ENCODE results near the gene TMEM82. TPM values are rescaled to one million over a fixed set of nuclear protein-coding genes. Genes with fewer than 3 reads are reported as not detected.

TMEM82 gene
- total and polyA plus RNA-seq, 12 donors = 0.14 TPM; not detected in 11

DNA sequence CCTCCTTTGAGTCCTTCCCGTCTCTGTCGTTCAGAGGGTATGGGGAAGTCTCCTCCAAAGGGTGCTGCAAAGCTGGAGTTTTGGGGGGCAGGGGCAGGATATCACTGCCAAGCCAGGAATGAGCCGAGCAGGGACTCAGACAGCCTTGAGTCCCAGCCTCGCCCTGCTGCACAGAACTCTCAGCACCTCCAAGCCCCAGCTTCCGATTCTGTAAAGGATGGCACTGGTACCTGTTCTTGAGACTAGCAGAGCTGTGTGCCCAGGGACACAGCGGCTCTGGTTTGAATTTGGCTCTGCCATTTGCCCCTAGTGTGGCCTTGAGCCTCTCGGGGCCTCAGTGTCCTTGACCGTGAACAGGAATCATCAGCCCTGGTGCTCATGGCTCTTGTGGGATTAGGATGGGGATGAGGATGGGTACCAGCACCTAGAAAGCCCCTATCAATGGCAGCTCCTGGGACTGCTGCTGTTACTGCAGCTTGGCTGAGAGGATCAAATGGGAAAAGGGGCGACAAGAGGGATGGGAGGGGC, 14.8 kb downstream of the TMEM82 start:
- H3K27me3 ChIP-seq = peaks cover 7% of the 10 kb centered on the region
- no peaks in the 10 kb centered on the region for H3K36me3 ChIP-seq (replicated peaks in 1 of 2)
- H3K4me3 ChIP-seq = no peak overlapping the region
- no peak for TF ChIP-seq POLR2A (IDR thresholded peaks at IDR 0.05)
- TF ChIP-seq, protein P1, sequence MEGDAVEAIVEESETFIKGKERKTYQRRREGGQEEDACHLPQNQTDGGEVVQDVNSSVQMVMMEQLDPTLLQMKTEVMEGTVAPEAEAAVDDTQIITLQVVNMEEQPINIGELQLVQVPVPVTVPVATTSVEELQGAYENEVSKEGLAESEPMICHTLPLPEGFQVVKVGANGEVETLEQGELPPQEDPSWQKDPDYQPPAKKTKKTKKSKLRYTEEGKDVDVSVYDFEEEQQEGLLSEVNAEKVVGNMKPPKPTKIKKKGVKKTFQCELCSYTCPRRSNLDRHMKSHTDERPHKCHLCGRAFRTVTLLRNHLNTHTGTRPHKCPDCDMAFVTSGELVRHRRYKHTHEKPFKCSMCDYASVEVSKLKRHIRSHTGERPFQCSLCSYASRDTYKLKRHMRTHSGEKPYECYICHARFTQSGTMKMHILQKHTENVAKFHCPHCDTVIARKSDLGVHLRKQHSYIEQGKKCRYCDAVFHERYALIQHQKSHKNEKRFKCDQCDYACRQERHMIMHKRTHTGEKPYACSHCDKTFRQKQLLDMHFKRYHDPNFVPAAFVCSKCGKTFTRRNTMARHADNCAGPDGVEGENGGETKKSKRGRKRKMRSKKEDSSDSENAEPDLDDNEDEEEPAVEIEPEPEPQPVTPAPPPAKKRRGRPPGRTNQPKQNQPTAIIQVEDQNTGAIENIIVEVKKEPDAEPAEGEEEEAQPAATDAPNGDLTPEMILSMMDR (IDR thresholded peaks at IDR 0.05) = no peak
- peaks cover 6 to 35% of the 10 kb centered on the region in 2 donors for H3K4me1 ChIP-seq (replicated peaks in 1 of 2)
- WGBS, 4 donors = 38 to 47% (median 43%) methylated on average over 5 to 9 of the region's 9 CpGs
- intact Hi-C loops (cut with DNase I) = no loop called here
- peak overlapping the region in 2 of 5 donors; percentile 82 to 93 for H3K27ac ChIP-seq
- no peak for DNase-seq
- H3K9me3 ChIP-seq (replicated peaks in 1 of 3) = no peaks in the 10 kb centered on the region

DNA sequence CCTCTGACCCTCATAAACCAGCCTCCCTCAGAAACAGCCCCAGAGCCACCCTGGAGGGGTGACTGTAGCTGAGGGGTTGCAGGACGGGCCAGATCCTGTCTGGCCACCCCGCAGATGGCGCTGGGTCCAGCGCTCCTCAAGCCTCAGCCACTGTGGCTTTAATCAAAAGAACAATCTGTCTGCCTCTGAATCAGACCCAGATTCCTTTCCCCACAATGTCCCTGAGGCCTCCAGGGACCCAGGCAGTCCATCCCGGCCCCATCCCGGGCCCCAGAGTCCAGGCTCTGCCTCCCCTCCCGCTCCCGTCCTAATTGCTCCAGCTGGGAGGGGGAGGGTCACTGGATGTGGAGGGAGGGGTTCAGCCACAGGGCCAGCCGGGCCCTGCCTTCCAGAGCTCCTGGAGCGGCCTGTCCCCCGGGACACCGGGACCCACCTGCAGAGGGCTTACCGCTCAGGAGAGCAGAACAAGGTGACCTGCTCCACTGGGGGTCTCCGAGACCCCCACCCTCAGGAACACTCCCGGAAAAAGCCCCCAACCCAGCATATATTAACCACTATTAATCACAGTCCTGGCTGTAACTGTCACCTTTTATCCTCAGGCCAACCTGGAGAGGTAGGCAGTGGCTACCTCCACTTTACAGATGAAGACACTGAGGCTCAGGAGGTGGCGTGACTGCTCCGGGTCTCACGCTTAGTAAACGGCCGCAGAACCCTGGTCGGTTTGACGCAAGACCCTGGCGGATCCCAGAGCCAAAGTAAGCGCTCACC, 15.5 kb downstream of the TMEM82 start:
- H3K4me1 ChIP-seq (replicated peaks in 1 of 2) = peaks cover 6 to 35% of the 10 kb centered on the region in 2 donors
- peak overlapping the region in 1 of 4 donors; percentile 75 for H3K4me3 ChIP-seq
- H3K27me3 ChIP-seq = peaks cover 7% of the 10 kb centered on the region
- no peaks in the 10 kb centered on the region for H3K36me3 ChIP-seq (replicated peaks in 1 of 2)
- DNase-seq = peak in 1 of 7 donors; percentile 37
- H3K9me3 ChIP-seq (replicated peaks in 1 of 3) = no peaks in the 10 kb centered on the region
- no peak for TF ChIP-seq POLR2A (IDR thresholded peaks at IDR 0.05)
- intact Hi-C loops (cut with DNase I) = no loop called here
- H3K27ac ChIP-seq = peak overlapping the region in 2 of 5 donors; percentile 82 to 93
- WGBS, 4 donors = 12 to 28% (median 22%) methylated on average over 17 to 24 of the region's 24 CpGs

DNA sequence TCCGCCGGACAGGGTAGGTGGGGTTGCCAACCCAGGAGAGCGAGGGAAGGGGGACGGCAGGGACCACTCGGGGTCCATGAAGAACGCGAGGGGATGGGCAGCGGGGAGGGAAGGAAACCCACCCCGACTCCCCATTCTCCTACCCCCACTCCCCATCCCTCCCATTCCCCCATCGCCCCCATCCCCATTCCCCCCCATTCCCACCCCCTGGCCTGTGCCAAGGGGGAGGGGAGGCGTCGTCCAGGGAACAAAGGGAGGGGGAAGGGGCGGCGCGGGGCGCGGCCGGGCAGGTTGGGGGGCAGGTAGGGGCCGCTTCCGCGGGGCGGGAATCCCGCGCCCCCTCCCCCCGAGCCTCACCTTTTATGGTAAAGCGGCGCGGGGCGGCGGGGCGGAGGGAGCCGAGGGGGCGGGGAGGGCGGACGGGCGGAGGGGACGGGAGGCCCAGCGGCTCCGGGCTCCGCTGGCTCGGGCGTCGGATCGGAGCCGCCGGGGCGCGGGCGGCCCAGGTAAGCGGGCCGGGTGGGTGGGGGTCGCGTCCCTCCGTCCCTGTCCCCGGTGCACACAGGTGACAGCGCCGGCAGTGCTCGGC, 16.1 kb downstream of the TMEM82 start, which contains the start of gene FBLIM1:
TSS of gene FBLIM1 (plus strand) at position 453 of the 589 bp plus-strand sequence. CDS start 6,189 bp downstream, outside the sequence.
- WGBS, 4 donors = 5 to 40% (median 7%) methylated on average over 1 to 48 of the region's 58 CpGs
- no peaks in the 10 kb centered on the region for H3K9me3 ChIP-seq (replicated peaks in 1 of 3)

DNA sequence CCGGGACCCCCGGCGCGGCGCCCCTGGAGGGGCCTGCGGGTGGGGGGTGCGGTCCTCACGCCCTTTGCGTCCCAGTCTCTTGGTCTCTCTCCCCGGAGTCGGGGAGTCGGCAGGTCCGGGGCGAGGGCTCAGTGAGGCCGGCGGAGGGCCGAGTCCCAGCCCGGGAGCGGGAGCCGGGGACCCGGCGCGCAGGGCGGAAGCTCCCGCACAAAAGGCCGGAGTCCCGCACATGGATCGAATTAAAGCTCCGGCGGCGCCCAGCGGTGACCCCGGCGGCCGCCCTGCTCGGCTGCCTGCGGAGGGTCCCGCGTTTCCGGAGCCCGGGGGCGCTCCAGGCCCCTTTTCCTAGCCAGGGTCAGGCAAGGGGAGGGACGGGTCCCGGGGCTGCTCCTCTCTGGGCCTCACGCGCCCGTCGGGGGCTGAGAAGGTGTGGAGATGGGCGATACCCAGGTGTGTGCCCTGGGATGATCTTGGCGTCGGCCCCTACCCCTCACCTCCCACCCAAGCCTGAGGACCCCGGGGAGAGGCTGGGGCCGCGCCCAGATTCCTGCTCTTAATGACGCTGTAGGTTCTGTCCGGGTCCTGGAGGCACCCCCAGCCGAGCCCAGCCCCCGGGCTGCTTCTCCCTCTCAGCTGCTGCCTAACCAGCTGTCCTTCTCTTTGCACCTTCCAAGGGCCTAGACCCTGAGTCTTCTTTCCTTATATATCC, 16.8 kb downstream of the TMEM82 start:
- TF ChIP-seq, protein P1 (IDR thresholded peaks at IDR 0.05) = no peak
- no peak for TF ChIP-seq POLR2A (IDR thresholded peaks at IDR 0.05)
- DNase-seq = no peak
- no peaks in the 10 kb centered on the region for H3K9me3 ChIP-seq (replicated peaks in 1 of 3)
- peak overlapping the region in 3 of 4 donors; percentile 25 to 75 (median 32) for H3K4me3 ChIP-seq
- H3K27ac ChIP-seq = peak overlapping the region in 4 of 5 donors; percentile 32 to 93 (median 78)
- H3K36me3 ChIP-seq (replicated peaks in 1 of 2) = no peaks in the 10 kb centered on the region
- peaks cover 7% of the 10 kb centered on the region for H3K27me3 ChIP-seq
- H3K4me1 ChIP-seq (replicated peaks in 1 of 2) = peaks cover 6 to 35% of the 10 kb centered on the region in 2 donors
- 8 to 54% (median 19%) methylated on average over 2 to 58 of the region's 58 CpGs for WGBS, 4 donors
- intact Hi-C loops (cut with DNase I) = no loop called here

More for the DNA sequence above, 16.1 kb downstream of the TMEM82 start, which contains the start of gene FBLIM1:
- TF ChIP-seq, protein P1 (IDR thresholded peaks at IDR 0.05) = no peak
- TF ChIP-seq POLR2A (IDR thresholded peaks at IDR 0.05) = no peak
- peaks cover 6 to 35% of the 10 kb centered on the region in 2 donors for H3K4me1 ChIP-seq (replicated peaks in 1 of 2)
- H3K27ac ChIP-seq = peak within 1 kb of the TSS in 4 of 5 donors; percentile 32 to 93 (median 78)
- no peaks in the 10 kb centered on the region for H3K36me3 ChIP-seq (replicated peaks in 1 of 2)
- intact Hi-C loops (cut with DNase I) = no loop called here
- no peak for DNase-seq
- peak within 1 kb of the TSS in 3 of 4 donors; percentile 25 to 75 (median 32) for H3K4me3 ChIP-seq
- peaks cover 7% of the 10 kb centered on the region for H3K27me3 ChIP-seq
